ENCODE data around the gene TRAP1.
A peak's percentile ranks its signal among the peaks of the same experiment; 100 is the strongest.
"Not testable (repeated sequence)": the region's sequence is repeated elsewhere in the genome, so short reads cannot be mapped to it uniquely, and the experiment has no call there.

Gene TRAP1

DNA sequence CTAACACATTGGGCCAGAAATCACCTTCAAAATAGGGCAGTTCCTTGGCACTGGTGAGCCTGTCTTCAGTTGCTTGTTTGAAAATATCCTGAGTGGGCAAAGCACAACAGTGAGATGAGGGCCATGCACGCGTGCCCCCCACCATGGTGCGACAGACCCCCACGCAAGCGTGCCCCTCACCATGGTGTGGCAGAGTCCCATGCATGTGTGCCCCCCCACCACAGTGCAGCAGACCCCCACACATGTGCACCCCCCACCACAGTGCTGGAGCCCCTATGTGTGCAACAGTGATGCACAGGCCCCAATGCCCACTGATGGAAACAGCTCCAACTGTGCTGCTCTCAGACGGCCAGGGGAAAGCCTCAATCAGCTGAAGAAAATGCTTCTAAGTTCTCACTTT lies 18.8 kb upstream of the TRAP1 start:
- DNase-seq (ENCODE audit: low spot score) = no peak

DNA sequence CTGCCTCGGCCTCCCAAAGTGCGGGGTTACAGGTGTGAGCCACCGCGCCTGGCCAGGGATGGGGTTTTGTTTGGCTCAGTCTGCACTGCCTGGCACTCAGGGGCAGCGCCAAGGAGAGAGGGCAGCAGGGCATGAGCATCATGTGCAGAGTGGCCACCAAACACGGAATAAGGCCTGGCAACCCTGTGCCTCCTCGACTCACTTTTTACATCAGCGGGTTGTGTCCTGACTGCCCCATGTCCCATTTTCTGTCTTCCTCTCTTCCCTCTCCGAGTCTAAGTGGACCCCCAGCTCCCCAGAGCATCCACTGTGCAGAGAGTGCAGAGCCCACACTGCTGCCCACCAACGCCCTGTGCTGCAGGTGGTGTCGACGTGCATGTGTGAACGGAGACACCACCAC lies 18.2 kb upstream of the TRAP1 start:
- no peak for DNase-seq (ENCODE audit: low spot score)

DNA sequence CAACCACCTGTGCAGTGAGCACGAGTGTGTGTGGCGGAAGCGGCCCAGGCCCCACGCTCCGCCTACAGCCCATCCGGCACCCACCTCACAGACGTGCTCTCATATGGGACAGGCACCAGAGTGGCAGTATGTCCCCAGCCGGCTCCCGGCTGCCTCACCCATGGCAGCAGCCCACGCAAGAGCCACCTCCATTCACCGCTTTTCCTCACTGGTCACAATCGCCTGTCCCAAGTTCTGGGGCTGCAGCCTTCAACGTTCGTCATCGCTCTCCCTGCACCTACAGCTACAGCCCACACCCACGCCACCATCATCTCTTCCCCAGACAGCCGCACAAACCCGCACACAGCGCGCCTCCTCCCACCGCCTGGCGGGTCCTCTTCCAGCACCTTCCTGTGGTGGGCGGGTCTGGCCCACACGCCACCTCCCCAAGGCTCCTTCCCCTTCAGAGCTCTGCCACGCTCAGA lies 17.5 kb upstream of the TRAP1 start:
- DNase-seq (ENCODE audit: low spot score) = no peak

DNA sequence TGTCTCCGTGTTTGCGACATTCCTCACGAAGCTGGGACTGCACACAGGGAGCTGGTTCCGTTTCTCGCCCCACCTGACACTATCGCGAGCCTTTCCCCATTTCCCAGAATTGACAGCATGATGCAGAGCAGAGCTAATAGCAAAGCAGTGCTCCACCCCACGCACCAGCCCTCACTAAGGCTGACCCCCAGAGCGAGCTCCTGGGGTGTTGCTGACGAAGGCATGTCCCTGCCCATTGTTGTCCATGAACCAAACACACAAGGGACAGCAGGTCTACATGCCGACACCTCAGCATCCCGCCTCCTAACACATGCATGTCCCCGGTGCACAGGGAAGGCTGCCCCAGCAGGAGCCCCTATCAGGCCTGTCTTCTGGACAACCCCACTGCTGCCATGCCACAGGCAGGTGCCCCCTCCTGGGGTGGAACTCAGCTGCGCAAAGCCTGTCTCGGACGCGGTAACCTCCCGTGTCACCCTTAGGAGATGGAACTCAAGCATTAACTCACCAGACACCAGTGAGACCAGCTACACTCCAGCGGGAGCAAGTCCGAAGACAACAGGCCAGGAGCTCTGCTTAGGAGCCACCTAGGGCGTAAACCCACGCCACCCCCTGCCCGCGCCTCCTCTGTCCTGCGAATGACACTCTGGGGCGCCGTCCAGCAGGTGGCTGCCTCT lies 16.9 kb upstream of the TRAP1 start:
- no peak for DNase-seq (ENCODE audit: low spot score)

DNA sequence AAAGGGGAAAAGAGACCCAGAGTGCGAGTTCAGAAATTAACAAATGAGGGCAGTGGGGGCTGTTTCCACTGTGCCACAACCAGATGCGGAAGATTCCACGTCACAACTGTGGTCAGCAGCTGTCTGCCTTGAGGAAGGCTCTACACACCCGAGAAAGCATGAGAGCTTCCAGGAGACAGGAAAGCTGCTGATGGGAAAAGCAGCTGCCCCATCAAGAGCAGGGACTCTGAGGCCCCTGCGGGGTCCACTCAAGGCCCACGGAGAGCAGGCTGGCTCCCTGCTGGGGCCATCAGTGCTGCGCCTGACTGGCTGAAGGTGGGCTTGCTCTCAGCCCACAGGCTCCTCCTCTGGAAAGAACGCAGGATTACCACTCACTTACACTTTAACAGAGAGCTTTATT lies 14.8 kb upstream of the TRAP1 start:
- no peak for DNase-seq (ENCODE audit: low spot score)

DNA sequence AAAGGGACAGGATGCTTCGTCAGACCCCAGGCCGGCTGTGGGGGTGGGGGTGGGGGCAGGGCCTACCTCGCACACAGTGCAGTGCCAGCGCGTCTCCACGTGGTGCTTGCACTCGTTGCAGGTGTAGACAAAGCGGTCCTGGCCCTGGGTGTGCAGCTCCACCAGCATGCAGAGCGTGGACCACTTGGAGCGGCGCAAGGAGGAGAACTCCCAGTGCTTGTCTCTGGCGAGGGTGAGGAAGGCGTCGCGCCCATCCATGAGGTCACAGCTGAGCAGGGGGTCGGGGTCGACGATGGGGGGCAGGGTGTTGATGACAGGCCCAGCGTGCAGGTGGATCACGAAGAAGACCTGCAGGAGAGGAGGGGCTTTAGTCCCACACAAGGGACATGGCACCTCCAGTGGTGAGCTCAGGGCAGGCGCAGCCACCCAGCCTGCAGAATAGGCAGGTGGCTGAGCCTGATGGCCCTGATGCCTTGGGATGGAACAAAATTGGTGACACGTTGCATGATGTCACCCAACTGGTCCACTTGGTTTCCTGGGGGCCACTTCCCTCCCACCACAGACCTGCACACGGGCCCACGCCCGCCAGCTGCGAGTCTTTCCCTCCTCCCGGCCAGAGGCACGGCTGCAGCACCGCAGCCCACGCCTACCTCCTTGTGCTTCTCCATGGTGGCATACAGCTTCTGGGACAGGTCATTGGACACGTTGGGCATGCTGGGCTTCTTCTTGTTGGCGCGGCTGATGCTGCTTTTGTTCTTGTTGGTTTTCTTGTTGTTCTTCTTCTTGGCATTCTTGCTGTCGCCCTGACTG lies 14.0 kb upstream of the TRAP1 start:
- no peak for DNase-seq (ENCODE audit: low spot score)

DNA sequence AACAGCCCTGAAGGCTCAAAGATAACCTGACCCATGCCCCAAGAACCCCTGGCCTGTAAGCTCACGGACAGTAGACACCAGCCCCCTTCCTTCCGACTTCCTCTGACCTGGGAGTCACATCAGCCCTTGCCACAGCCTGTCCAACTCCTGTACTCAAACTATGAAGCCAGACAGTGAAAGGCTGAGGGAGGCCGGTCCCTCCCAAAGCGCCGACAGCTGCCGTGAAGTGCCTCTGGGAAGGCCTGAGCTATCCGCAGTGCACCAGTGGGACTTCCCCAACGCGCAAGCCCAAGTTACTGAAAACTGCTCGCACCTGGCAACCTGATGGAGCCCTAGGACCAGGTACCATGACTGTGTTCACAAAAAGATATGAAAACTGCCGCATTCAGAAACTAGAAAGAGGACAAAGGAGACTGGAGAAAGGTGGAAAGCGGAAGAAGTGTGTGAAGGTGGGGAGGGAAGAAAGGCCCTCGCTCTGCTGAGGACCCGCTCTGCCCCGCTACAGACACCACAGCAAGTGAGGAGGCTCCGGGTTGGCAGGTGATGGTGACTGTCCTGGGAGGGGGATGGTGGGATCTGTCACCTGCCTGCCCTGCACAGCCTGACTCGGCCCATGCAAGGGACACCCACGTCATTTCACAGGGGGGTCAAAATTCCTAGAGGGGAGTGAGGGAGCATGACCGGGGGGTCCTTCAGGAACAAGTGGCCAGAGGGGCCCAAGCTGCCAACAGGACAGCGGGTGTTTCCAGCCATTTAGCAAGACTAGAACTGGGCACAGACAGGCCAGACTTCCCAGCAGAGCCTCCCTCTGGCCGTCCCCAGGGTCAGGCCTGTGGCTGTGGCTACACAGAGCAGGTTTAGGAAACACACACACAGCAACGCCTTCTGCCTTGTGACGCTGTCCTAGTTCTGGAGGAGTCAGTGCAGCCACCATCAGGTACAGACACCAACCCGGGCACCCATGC lies 13.1 kb upstream of the TRAP1 start:
- no peak for DNase-seq (ENCODE audit: low spot score)

DNA sequence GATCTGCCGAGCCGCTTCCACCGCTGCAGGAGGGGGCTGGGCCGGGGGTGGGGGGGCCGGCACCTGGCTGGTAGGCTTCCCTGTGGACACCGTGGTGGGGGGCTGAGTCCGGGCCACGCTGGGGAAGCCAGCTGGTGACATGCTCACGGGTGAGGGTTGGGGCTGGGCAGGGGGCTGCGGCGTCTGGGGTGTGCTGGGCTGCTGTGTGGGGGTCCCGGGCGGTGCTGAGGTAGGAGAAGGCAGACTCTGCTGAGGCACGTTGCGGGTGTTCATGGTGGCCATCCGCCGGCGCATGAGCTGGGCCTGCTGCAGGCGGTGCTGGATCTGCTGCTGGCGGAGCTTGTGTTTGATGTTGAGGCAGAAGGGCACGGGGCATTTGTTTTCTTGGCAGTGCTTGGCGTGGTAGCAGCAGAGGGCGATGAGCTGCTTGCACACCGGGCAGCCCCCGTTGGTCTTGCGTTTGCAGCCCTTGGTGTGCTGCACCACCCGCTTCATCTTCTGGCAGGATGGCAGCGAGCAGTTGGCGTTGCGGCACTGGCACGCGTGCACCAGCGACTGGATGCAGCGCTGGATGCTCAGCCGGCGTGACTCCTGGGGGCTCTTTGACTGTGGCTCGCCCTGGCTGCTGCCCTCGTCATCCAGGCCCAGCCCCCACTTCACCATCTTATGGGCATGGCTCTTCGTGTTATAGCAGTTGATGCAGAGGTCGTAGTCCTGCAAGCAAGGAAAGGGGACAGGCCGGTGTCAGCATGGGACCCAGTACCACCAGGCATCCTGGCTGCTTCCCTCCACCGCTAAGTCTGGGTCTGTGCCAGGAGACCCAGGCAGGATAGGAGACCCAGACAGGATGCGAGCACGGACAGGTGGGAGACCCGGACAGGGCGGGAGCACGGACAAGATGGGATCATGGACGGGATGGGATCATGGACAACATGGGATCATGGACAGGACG lies 12.1 kb upstream of the TRAP1 start:
- DNase-seq (ENCODE audit: low spot score) = no peak

DNA sequence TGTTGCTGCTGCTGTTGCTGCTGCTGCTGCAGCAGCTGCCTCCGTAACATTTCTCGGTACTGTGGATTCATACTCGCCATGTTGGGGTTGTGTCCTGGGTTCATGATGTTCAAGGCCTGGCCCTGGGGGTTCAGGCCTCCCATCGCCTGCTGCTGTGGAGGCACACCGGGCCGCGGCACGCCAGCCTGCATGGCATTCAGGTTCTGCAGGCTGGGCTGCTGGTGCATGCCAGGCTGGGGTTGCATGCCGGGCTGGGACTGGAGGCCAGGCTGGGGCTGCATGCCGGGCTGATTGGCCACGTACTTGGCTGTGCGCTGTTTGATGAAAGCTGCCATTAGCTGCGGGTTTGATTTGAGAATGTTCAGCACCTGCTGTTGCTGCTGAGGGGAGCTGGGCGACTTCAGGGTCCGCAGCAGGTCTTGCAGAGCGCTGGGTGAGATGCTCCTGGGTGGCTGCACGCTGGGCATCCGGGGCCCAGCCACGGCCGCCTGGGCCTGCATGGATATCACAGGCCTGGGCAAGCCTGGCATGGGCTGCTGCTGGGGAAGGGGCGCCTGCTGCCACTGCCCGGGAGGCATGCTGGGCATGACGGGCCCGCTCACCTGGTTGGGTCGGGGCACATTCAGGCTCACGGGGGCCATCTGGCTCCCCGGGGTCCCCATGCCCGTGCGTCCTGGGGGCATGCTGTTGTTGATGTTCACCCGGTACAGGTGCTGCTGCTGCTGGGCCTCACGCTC lies 11.3 kb upstream of the TRAP1 start:
- no peak for DNase-seq (ENCODE audit: low spot score)

DNA sequence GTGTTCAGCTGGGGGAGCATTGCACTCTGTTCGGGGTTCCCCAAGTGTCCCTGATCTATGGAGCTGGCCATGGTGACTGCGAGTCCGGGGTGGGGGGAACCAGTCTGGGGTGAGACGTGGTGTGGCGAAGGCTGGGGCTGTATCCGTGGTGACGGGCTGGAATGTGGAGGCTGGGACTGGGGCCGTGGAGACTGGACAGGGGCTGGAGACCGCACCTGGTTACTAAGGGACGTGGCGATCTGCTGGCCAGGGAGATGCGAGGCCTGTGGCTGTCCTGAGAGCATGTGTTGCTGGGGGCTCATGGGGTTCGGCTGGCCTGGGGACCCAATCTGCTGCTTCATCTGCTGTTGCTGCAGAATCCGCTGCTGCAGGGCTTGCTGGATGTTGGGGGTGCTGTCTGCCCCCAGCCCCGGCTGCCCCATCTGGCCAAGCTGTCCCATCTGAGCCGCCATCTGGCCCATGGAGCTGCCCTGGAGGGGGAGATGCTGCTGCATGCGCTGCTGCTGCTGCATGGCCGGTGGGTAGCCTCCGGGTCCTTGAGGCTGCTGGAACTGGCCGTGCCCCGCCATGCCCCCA lies 10.6 kb upstream of the TRAP1 start:
- DNase-seq (ENCODE audit: low spot score) = no peak

DNA sequence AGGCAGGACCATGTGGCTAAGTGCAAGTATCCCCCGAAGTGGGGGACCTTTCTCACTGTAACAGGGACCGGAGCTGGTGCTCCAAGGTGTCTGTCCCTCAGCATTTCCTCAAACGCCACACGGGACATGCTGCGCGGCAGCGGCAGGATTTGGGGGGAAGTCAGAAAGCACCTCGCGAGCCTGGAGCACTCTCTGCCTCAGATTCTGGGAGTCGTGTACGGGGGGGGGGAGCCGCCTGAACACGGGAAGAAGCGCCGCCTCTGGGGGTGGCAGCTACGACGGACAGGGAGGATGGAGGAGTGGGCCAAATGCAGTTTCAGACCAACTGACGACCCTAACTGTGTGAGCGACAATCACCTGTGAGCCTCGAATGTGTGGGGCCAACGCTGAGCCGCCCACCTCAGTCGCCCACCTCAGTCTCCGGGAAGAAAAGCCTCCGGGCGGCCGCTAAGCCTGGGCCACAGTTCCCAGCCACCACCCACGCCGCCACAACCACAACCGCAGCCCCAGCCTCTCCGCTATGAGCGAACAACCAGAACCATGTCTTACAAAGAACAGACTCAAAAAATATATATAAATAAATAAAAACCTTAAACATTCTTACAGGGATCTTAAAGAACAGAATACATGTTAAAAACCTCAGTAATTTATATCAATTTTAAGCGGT lies 8.8 kb upstream of the TRAP1 start:
- no peak for DNase-seq (ENCODE audit: low spot score)

DNA sequence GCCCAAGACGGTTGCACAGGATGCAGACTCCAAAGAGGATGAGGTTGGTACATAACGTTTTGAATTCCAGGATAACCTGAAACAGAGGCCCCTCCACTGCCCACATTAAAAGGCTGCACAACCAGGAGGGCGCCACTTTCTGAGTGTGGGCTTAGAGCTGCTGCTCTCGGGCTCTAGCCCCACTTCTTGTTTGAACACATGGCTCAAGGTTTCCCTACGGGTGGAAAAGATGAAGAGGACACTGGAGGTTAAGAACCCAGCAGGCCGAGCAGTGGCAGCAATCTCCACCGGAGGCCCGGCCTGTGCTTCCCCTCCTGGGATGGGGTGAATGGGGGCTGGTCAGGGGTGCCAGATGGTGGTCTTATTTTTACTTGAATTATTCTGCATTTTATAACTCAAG lies 8.0 kb upstream of the TRAP1 start:
- DNase-seq (ENCODE audit: low spot score) = no peak

DNA sequence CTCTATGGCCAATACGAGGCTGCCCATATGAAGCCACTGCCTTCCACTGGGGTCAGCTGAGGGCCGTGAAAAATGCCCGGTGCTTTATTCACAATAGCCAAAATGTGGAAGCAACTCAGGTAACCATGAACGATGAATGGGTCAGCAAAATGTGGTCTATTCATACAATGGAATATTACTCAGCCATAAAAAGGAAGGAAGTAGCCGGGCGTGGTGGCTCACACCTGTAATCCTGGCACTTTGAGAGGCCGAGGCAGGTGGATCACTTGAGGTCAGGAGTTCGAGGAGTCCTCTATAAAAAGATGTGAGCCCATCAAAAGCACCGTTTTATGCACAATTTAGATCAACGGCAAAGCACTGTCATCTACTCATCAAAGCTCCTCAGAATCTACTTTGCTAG lies 5.2 kb upstream of the TRAP1 start:
- DNase-seq (ENCODE audit: low spot score) = no peak

DNA sequence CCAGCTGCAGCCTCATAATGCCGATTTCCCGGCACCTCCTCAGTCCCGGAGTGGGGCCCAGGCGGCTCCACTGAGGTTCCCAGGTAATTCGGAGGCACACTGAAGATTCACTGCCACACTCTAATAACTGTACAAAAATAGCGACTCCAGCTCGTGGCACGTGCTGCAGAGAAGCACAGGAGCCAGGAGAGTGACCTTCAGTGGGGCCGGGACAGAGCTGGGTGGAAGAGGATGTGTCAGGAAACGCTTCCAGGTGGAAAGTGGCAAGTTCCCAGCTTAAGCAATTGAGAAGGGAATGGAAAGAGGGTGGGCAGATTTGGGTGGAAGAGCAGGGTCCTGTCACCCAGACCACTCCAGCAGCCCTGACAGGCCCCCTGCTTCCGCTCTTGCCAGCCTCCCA lies 3.1 kb upstream of the TRAP1 start:
- DNase-seq (ENCODE audit: low spot score) = no peak

DNA sequence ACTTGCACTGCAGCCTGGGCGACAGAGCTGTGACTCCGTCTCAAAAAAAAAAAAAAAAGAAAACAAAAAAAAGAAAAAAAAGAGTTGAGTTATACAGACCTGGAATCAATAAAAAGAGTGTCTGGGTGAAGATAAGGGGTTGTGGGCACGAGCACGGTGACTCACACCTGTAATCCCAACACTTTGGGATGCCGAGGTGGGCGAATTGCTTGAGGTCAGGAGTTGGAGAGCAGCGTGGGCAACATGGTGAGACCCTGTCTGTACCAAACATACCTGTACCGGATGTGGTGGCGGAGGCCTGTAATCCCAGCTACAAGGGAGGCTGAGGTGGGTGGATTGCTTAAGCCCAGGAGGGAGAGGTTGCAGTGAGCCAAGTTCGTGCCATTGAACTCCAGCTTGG lies 1.3 kb upstream of the TRAP1 start:
- DNase-seq (ENCODE audit: low spot score) = no peak

DNA sequence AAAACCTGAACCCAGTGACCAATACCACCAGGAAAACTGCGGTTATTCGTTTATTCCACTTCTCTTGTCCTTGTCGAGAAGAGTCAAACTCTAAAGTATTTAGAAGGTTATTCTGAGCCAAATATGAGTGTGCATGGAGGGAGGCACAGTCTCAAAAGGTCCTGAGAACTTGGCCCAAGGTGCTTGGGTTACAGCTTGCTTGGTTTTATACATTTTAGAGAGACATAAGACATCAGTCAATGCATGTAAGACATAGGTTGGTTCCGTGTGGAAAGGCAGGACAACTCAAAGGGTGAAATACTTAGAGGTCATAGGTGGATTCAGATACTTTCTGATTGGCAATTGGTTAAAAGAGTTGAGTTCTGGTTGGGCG lies 681 bp upstream of the TRAP1 start:
- DNase-seq (ENCODE audit: low spot score) = no peak

DNA sequence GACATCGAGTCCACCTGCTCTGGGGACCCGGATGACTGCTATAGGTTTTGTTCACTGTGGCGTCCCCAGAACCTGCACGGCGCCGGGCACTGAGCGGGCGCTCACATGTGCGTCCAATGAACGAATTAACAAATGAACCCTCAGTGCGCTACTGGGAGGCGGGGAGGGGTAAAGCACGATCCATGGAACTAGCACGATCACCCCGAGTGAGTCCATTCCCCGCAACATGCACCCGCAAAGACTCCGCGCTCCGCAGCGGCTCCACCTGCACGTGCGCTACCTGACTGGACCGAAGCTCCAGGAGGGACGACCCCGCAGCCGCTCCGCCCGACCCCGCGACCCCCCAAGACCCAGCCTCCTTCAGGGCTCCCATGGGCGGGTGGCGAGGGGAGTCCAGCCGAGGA lies 491 bp downstream of the TRAP1 start:
- DNase-seq (ENCODE audit: low spot score) = peak; percentile 47

DNA sequence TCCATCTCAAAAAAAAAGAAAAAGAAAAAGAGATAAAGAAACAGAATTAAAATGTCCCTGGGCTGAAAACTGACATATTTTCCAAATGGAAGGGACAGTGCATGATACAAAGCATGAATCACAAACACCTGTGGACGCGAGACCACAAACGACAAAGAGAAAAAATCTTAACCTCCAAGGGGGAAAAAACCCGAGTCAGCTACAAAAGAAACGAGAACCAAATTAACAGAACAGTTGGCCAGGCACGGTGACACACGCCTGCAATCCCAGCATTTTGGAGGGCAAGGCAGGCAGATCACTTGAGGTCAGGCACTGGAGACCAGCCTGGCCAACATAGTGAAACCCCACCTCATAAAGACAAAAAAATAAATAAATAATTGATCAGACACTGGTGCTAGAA lies 1.9 kb downstream of the TRAP1 start:
- no peak for DNase-seq (ENCODE audit: low spot score)

DNA sequence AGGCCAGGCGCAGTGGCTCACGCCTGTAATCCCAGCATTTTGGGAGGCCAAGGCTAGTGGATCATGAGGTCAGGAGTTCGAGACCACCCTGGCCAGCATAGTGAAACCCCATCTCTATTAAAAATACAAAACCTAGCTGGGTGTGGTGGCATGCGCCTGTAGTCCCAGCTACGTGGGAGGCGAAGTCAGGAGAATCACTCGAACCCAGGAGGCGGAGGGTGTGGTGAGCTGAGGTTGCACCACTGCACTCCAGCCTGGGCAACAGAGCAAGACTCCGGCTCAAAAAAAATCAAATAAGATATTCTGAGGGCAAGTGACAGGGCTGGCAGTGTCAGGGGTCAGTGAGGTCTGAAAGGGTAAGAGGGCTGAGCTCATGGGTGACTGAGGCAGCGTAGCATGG lies 2.9 kb downstream of the TRAP1 start:
- DNase-seq (ENCODE audit: low spot score) = not testable (repeated sequence)

All from activated CD4-positive, alpha-beta T cell treated with anti-CD3 and anti-CD28 coated beads, Interleukin-2, Interleukin-4, amounts not matched to agents 100 ng/mL and 50 ng/mL, durations not matched to agents 16 hours and 8 hours (primary cell).